Coronary artery (tissue), 2 donors: ENCODE results near the gene FBXL5.

Experiments
- DNase-seq: peaks from one replicate; pipeline ENCODE4 v3.0.0-alpha.2; 2017; ENCODE audit warnings: low spot score
- H3K27ac ChIP-seq, 2 donors: fragments of 200-600 bp; sonication (generic); one replicate each; pipeline ENCODE4 v1.5.1; 2016 to 2019
- H3K4me3 ChIP-seq: fragments of 200-600 bp; sonication (generic); 2 replicates; pipeline ENCODE4 v1.5.1; 2016; ENCODE audit warnings: mild to moderate bottlenecking, moderate library complexity
- TF ChIP-seq, protein P1 (sequence below): fragments of 200-600 bp; sonication (generic); IDR thresholded peaks from one replicate; pipeline ENCODE4 v1.5.1; 2019; ENCODE audit warnings: antibody characterized with exemption

FBXL5 gene

GRCh38 chr4:15653420-15653819 lies 1.7 kb downstream of the FBXL5 start:
- peak overlapping the region; percentile 87 for H3K4me3 ChIP-seq
- TF ChIP-seq, protein P1, sequence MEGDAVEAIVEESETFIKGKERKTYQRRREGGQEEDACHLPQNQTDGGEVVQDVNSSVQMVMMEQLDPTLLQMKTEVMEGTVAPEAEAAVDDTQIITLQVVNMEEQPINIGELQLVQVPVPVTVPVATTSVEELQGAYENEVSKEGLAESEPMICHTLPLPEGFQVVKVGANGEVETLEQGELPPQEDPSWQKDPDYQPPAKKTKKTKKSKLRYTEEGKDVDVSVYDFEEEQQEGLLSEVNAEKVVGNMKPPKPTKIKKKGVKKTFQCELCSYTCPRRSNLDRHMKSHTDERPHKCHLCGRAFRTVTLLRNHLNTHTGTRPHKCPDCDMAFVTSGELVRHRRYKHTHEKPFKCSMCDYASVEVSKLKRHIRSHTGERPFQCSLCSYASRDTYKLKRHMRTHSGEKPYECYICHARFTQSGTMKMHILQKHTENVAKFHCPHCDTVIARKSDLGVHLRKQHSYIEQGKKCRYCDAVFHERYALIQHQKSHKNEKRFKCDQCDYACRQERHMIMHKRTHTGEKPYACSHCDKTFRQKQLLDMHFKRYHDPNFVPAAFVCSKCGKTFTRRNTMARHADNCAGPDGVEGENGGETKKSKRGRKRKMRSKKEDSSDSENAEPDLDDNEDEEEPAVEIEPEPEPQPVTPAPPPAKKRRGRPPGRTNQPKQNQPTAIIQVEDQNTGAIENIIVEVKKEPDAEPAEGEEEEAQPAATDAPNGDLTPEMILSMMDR = no peak
- H3K27ac ChIP-seq = peak overlapping the region; percentile 96 to 100
- DNase-seq = no peak

GRCh38 chr4:15652841-15653240 lies 2.3 kb downstream of the FBXL5 start:
- DNase-seq = no peak
- TF ChIP-seq, protein P1 = no peak
- H3K27ac ChIP-seq = peak overlapping the region; percentile 96 to 100
- H3K4me3 ChIP-seq = peak overlapping the region; percentile 87

GRCh38 chr4:15652191-15652590 lies 3.0 kb downstream of the FBXL5 start:
- DNase-seq = no peak
- peak overlapping the region; percentile 96 to 100 for H3K27ac ChIP-seq
- TF ChIP-seq, protein P1 = no peak
- H3K4me3 ChIP-seq = peak overlapping the region; percentile 87

GRCh38 chr4:15651676-15652075 lies 3.5 kb downstream of the FBXL5 start:
- peak overlapping the region; percentile 87 for H3K4me3 ChIP-seq
- H3K27ac ChIP-seq = peak overlapping the region; percentile 59 to 100
- DNase-seq = no peak
- TF ChIP-seq, protein P1 = no peak

GRCh38 chr4:15649914-15650545 lies 5.1 kb downstream of the FBXL5 start:
- H3K4me3 ChIP-seq = peak overlapping the region; percentile 7
- no peak for DNase-seq
- peak overlapping the region; percentile 25 to 62 for H3K27ac ChIP-seq
- TF ChIP-seq, protein P1 = peak; percentile 44

DNA sequence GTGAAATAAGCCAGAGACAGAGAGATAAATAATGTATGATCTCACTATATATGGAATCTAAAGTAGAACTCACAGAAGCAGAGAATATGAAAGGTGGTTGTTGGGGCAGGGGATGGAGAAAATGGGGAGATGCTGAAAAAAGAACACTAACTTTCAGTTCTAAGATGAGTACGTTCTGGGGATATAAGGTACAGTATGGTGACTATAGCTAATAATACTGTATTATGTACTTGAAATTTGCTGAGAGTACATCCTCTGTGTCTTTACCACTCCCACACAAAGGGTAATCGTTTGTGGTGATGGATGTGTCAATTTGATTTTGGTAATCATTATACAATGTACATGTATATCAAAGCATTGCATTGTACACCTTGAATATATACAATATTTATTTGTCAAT lies 6.6 kb downstream of the FBXL5 start:
- Histone ChIP-seq H3K27ac (no peak overlapping the region), H3K4me3 (no peak overlapping the region)
- no peak for DNase-seq
- TF ChIP-seq, protein P1 = no peak

- no peak overlapping the region for H3K4me3 ChIP-seq
- TF ChIP-seq, protein P1 = no peak
- no peak overlapping the region for H3K27ac ChIP-seq
- no peak for DNase-seq
Measured at GRCh38 chr4:15638418-15638817, 16.7 kb downstream of the FBXL5 start.
